ENCODE data around the gene GMDS.
A peak's percentile ranks its signal among the peaks of the same experiment; 100 is the strongest.

Gene GMDS

DNA sequence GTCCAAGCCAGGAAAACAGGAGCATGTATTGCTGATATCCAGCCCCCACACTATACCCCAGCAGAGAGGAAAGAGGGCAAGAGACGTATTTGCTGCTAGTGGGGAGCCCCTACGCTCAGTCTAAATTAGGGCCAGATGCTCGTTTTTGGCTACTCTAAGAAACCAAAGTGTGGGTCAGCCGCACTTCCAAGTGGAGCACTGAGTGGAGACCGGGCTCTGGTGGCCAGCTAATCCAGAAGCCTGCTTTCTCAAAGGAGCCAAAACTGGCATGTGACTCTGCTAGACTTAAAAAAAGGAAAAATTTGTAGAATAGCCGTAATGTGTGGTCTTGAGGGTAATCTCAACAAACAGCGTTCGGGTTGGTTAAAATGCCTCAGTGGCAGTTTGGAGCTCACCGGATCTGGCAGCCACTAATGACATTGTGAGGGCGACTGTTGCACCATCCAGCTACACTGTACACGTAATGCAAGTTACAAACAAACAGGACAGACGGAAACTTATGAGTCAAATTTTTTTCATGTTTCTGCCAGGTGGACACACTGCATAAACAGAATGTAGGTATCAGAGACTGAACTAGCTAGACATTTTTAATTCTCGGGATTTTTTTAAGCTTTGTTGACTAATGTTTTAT, 404.8 kb downstream of the GMDS start:
- in situ Hi-C loops (cut with MboI; ENCODE audit: low pct_unique_long_range_greater_than_20kb, low sequenced_read_pairs) = no loop called here
- no peak for DNase-seq

DNA sequence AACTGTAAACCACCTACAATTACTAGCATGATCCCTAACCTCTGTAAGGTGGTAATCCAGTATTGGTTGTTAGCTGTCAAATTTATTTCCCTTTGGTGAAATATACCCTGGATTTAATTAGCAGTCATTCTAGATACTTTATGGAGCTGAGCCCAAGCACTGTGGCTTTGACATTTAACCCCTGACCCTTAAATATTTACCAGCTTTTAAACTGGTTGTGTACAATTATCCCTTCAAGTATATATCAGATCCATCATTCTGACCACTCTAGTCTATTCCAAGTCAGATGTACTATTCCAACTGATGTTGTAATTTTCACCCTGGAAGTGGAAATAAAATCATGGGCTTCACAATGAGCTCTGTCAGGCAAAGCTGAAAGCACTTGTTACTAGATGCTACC, 406.0 kb downstream of the GMDS start:
- in situ Hi-C loops (cut with MboI; ENCODE audit: low pct_unique_long_range_greater_than_20kb, low sequenced_read_pairs) = no loop called here
- DNase-seq = no peak

DNA sequence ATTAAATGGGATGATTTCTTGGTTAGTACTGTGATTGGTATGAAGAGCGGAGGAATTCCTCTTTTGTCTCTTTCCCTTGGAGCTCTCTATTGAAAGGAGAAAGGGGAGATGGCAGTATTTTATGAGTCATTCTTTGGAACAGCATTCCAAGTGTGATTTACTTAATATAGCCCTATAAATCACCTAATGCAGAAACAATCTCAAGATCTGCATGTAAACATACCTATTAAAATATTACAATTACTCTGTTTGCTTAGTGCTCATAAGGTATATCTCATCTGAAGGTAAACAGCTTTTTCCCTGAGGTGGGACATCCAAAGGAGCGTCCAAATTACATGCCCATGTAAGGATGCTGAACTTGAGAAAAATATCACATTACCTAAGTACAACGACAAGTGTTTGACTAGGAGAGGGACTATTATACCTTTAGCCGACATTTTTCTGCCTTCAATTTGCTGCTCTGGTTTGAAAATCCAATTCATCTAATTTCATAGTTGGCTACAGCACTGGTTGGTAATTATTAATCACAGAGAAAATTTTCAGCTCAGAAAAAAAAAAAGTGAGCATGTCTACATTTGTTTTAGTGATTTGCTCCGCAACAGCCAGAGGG, 406.7 kb downstream of the GMDS start:
- in situ Hi-C loops (cut with MboI; ENCODE audit: low pct_unique_long_range_greater_than_20kb, low sequenced_read_pairs) = no loop called here
- no peak for DNase-seq

DNA sequence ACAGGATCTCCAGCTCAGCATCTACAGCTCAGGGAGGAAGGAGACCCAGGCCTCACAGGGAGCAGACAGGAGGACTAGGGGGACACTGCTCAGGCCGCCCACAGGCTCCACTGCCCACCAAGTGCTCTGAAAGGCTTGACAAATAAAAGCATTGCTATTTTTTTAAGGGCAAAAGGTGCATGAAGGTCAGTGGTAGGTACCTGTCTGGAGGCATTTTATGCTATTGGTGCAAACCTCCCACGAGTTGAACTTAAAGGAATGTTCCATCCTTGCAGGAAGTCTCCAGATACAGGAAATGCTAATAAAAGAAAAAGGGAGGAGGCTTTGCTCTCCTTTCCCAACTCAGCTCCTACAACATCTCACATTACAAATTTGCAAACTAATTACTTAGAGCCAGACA, 407.6 kb downstream of the GMDS start:
- in situ Hi-C loops (cut with MboI; ENCODE audit: low pct_unique_long_range_greater_than_20kb, low sequenced_read_pairs) = no loop called here
- no peak for DNase-seq

DNA sequence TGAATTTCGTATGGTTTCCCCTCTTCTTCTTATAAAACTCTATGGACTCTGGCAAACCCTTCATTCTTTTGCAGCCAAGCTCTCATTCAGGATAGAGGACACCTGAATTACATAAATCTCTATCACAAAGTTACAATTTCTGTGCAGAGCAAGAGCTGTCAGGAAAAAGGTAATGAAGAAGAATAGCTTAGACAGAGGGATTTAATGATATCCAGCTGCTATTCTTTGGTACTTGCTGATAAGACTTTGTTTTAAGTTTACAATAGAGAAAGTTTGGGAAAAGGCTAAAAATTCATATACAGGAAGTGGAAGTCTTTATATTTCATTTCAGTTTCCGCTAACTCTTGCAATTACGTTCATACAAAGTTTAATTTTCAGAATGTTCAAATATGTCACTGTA, 408.7 kb downstream of the GMDS start:
- in situ Hi-C loops (cut with MboI; ENCODE audit: low pct_unique_long_range_greater_than_20kb, low sequenced_read_pairs) = no loop called here

DNA sequence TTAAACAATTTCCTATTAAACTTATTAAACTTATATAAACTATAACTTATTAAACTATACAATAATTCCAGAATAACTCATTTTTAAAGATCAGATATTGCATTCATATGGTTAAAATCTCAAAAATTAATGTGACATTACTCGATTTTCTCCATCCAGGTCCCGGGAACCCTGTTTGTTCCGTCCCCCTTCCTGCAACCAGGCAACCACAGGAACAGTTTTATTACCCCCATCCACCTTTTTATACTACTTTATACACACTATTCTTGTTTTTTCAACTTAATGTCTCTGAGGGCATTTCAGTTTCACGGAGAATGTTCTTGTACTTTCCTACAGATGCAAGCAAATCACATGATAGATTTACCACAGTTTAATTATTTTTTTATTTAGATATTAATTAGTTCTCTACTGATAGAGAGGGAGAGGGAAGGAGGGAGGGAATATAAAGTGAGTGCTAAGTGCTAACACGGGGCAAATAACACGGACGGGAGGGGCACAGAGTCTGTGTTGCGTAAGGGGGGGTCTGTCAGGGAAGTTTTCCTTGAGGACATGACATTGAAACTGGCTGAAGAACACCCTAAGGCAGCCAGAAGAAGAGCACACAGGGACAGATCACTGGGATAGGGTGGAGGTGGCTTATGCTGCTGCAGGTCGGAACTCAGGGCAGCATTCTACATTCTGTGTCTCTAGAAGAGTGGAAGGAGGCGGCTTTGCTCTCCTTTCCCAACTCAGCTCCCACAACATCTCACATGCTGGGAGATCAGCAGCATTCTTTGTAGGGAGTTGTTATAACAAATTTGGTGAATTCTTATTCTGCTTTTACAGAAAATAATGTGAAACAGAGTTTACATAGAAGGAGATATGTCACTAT, 410.5 kb downstream of the GMDS start:
- in situ Hi-C loops (cut with MboI; ENCODE audit: low pct_unique_long_range_greater_than_20kb, low sequenced_read_pairs) = no loop called here

More for the DNA sequence above, 408.7 kb downstream of the GMDS start:
- no peak for DNase-seq

DNA sequence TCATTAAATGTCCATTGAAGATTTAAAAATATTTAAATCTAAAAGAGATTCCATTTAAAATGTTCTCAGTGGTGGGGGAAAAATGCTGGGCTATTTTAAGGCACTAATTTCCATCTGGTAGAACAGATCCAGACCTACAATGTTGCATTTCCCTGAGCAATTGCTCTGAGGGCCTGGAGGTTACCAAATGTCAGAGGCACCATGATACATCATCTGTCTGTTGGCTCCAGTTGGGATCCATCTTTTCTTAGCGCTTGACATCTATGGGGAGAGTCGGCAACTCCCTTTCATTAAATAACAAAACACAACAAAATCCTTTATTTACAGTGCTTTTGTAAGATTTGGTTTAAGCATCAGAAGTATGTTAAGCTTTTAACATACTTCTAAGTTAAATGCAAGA, 411.2 kb downstream of the GMDS start:
- DNase-seq = no peak
- in situ Hi-C loops (cut with MboI; ENCODE audit: low pct_unique_long_range_greater_than_20kb, low sequenced_read_pairs) = no loop called here

More for the DNA sequence above, 410.5 kb downstream of the GMDS start:
- DNase-seq = no peak

DNA sequence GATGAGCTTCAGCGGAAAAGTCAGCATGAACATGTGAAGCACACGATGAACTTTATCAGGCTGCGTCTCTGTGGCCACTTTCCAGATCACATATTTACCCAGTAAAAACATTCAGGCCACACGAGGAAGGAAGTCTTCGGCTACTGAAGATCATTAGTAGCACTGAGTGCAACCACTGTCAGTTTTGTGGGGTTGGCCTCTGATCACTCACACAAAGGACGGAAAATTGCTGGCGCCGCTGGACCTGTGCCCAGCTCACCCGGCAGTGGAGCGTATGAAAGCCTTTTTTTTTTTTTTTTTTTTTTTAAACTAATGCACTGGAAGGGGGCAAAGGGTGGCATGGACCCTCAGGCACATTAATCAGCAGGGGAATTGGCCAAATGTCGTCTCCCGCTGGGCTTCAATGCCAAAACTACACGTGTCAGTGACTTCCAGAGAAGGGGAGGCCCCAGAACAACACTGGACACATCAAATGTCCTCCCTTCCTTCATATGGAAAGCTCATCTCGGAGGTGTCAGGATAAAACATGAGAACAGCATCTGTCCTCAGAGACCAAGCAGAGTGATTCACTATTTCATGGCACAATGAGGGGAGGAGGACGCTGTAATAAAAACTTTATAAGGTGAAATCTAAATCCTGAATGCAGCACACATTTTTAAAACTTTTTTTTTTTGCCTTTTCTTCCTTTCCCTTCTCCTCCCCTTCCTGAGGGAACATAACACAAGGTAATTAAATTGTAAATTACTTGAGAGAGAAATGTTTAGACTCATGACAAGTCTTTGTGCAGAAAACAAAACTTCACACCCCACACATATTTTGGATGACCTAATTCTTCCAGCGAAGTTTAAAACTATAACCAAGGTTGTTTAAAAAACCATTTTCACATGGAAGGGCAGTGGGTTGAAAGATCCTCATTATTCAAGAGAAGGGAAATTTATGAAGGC, 412.3 kb downstream of the GMDS start:
- in situ Hi-C loops (cut with MboI; ENCODE audit: low pct_unique_long_range_greater_than_20kb, low sequenced_read_pairs) = no loop called here
- peak; percentile 57 for DNase-seq

DNA sequence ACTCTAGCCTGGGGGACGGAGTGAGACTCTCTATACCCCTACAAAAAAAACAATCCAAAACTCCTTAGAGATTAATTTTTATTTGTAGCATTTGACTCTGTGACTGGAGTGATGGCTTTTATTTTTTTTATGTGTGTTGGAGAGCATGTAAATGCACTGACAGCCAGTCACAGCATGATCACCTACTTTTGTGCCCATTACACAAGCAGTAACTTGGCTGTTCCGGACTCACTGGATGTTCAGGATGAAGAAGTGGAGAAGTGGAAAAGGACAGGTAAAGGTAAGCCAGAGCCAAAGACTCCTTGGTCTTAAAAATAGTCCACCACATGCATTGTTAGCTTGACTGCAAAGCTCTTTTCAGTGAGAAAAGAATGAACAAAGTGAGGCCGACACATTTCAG, 413.0 kb downstream of the GMDS start:
- in situ Hi-C loops (cut with MboI; ENCODE audit: low pct_unique_long_range_greater_than_20kb, low sequenced_read_pairs) = no loop called here
- no peak for DNase-seq

DNA sequence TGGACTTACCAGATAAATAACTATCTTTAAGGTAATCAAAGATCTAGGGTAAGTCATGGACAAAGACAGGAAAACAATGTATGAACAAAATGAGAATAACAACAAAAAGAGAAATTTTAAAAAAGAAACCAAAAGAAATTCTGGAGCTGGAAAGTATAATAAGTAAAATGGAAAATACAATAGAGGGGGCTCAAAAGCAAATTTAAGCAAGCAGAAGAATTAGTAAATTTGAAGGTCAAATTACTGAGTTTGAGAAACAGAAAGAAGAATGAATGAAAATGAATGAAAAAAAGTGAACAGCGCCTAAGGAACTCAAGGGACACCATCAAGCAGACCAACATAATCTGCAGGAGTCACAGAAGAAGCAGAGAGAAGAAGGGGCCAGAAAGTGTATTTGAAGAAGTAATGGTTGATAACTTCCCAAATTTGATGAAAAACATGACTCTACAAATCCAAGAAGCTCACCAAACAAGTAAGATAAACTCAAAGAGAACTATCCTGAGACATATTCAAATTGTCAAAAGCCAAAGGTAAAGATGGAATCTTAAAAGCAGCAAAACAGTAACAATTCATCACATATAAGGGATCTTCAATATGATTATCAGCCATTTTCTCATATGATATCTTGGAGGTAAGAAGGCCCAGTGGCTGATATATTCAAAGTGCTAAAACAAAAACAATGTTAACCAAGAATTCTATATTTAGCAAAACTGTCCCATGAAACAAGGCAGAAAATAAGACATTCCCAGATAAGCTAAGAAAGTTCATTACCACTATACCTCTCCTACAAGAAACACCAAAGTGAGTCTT, 417.2 kb downstream of the GMDS start:
- no peak for DNase-seq
- in situ Hi-C loops (cut with MboI; ENCODE audit: low pct_unique_long_range_greater_than_20kb, low sequenced_read_pairs) = no loop called here

DNA sequence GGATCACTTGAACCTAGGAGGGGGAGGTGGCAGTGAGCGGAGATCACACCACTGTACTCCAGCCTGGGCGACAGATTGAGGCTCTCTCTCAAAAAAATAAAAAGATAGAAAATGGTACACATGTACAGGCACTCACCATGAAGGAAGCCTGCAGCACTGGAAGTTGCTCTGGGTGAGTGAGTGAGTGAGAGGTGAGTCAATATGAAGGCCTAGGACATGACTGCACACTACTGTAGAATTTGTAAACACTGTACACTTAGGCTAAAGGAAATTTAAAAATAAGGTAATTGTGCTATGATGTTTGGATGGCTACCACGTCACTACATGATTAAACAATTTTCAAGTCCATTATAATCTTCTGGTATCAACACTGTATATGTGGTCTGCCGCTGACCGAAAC, 419.5 kb downstream of the GMDS start:
- in situ Hi-C loops (cut with MboI; ENCODE audit: low pct_unique_long_range_greater_than_20kb, low sequenced_read_pairs) = no loop called here
- no peak for DNase-seq

DNA sequence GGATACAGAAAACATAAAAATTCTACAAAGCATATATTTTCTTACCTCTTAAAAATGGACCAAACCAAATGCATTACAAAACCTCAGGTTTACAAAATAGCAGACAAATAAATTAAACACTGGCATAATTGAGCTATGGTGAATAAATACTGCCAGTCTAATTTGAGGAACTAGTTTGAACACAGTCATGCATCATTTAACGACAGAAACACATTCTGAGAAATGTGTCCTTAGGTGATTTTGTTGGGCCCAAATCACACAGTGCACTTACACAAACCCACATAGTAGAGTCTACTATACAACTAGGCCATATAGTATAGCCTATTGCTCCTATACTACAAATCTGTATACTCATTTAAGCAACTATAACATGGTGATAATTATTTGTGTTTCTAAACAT, 420.1 kb downstream of the GMDS start:
- in situ Hi-C loops (cut with MboI; ENCODE audit: low pct_unique_long_range_greater_than_20kb, low sequenced_read_pairs) = no loop called here
- DNase-seq = peak; percentile 25

DNA sequence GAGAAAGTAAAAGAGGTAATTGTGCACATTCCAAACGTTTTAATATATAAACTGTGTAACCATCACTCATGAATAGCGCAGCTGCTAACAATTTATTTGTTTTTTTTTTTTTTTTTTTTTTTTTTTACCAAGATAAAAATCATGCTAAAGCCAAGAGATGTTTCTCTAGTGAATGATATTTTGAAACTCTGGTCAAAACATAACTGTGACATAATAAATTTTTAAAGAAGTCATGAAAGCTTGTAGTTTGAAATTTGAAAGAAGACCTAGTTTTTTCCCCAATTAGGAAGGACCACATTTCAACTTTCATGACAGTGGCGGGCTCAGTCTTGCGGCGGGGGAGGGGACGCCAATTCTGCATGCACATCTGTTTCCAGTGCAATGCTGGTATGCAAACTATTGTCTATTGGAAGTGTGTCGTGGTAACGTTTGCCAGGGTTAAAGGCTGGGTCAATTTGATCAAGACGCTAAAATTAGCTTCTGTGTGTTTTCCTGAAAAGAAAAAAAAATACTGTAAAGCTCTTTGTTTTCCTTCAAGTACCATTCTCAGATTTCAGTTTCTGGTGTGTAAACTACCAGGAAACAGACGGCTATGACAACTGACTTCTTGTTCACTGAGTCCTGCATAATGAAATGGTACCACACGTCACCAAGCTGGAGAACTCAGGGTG, 423.8 kb downstream of the GMDS start:
- in situ Hi-C loops (cut with MboI; ENCODE audit: low pct_unique_long_range_greater_than_20kb, low sequenced_read_pairs) = no loop called here
- DNase-seq = no peak

DNA sequence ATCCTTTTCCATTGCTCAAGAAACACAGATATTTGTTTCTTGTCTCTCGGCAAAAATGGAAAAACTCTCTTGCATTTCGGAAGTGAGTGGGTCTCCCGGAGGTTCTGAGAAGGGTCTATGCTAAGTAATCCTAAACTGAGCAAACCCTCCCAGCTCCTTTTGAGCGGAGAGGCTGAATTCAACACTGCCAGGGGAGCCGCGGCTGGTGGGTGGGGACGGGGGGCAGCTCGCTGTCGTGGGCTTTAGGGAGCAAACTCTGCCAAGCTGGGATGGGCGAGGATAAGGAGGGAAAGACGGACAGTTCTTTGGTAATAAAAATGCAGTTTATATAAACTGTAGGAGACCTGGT, 424.3 kb downstream of the GMDS start:
- DNase-seq = no peak
- in situ Hi-C loops (cut with MboI; ENCODE audit: low pct_unique_long_range_greater_than_20kb, low sequenced_read_pairs) = no loop called here

DNA sequence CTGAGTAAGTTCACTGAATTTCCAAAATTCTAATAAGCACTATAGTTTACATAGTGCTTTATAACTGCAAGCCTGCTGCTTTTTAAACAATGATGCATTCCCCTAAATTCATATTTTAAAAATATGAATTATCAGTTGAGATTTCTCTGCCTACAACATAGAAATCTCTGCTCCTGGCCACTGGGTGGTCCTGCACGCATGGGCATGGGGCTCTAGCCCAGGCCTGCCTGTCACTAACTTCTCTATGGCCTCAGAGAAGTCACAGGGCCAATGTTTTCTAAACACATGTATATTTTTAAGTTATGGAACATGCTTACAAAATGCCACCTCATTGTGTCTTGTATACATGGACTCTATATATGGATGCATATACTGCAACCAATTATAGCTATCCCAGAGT, 424.7 kb downstream of the GMDS start:
- in situ Hi-C loops (cut with MboI; ENCODE audit: low pct_unique_long_range_greater_than_20kb, low sequenced_read_pairs) = no loop called here

DNA sequence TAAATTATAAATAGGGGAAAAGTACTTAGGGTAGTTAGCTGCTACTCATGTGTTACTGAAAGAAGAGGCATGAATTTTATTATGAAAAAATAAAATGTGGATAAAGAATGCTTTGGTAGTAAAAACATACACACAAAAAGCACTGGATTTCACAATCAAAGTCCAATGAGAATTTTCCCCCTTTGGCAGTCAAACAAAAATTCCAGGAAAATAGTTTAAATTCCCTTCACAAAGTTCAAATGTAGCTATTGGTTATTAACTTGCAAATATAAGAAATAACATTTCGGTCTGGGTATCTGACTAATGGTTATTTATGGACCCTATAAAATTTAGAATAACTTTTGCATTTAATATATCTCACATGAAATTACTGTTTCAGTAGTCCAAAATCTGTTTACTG, 425.2 kb downstream of the GMDS start:
- no peak for DNase-seq
- in situ Hi-C loops (cut with MboI; ENCODE audit: low pct_unique_long_range_greater_than_20kb, low sequenced_read_pairs) = no loop called here

More for the DNA sequence above, 424.7 kb downstream of the GMDS start:
- no peak for DNase-seq

DNA sequence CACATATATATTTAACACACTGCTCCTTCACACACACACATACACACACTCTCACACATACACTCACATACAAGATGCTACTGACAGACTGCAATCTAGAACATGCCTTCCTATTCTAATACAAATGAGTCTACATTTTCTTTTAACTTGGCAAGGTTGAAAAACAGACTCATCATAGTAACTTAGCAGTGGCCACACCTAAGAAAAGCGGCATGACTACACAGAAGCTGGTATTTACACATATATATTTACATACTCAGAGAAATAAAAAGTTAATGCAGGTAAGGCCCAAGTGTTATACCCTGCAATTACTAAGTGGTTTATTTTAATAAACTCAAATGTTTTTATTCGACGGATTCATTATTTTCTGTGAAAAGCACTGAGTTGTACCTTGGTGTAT, 426.4 kb downstream of the GMDS start:
- in situ Hi-C loops (cut with MboI; ENCODE audit: low pct_unique_long_range_greater_than_20kb, low sequenced_read_pairs) = no loop called here
- no peak for DNase-seq
